ENCODE data around the gene PAX5.

- no peak for TF ChIP-seq CTCF (IDR thresholded peaks at IDR 0.05)
- no peak for TF ChIP-seq POLR2A (IDR thresholded peaks at IDR 0.05)
Observed at GRCh38 chr9:36878986-36879982, 154.8 kb downstream of the PAX5 start.
